Naive thymus-derived CD4-positive, alpha-beta T cell (primary cell): ENCODE data around the gene PTH2. TPM values are rescaled to one million over a fixed set of nuclear protein-coding genes. Genes with fewer than 3 reads are reported as not detected.
"Not testable (repeated sequence)": the region's sequence is repeated elsewhere in the genome, so short reads cannot be mapped to it uniquely, and the experiment has no call there.

Experiments
- ATAC-seq: fragments of 150-1000 bp; cut with Tn5 transposase; 2 replicates; pipeline ENCODE4 v1.10.0; 2021; ENCODE audit warnings: mild to moderate bottlenecking, moderate library complexity
- CTCF ChIA-PET: fragments of 350-600 bp; sonication (Branson Sonifier 250); formaldehyde crosslinking; loops from one replicate; lab custom pipeline; 2021; ENCODE audit warnings: antibody characterized with exemption; lab: Charles Lee
- POLR2A ChIA-PET: fragments of 350-600 bp; sonication (Branson Sonifier 250); formaldehyde crosslinking; loops from one replicate; lab custom pipeline; 2021; ENCODE audit warnings: antibody characterized with exemption, inconsistent platforms; lab: Charles Lee
- DNase-seq, 9 donors: peaks; one replicate each; pipeline versions ENCODE4 v3.0.0 to v3.0.0-alpha.2; 2020 to 2022; ENCODE audit warnings: mixed read lengths in 1 of 9
- H3K27ac ChIP-seq: one replicate; pipeline ENCODE4 v1.7.0; 2013; ENCODE audit warnings: mild to moderate bottlenecking, low read depth, low read length, moderate library complexity
- H3K27me3 ChIP-seq, 2 donors: one replicate each; pipeline ENCODE4 v1.7.0; 2013; ENCODE audit warnings: low read length in 2 of 2, mild to moderate bottlenecking in 2 of 2, moderate library complexity in 2 of 2; ENCODE audit not compliant: control insufficient read depth in 2 of 2, insufficient read depth in 2 of 2
- H3K36me3 ChIP-seq, 3 experiments: 1 replicate in 2 of 3; 2 replicates in 1 of 3; pipeline ENCODE4 v1.7.0; 2013; ENCODE audit warnings: low read length in 3 of 3, mild to moderate bottlenecking in 3 of 3, moderate library complexity in 1 of 3; ENCODE audit not compliant: insufficient read depth in 3 of 3, control insufficient read depth in 2 of 3
- H3K4me1 ChIP-seq, 2 donors: one replicate each; pipeline ENCODE4 v1.7.0; 2013; ENCODE audit warnings: low read length in 2 of 2, mild to moderate bottlenecking in 2 of 2, moderate library complexity in 1 of 2; ENCODE audit not compliant: control insufficient read depth in 2 of 2, insufficient read depth in 2 of 2
- H3K4me3 ChIP-seq: 2 replicates; pipeline ENCODE4 v1.7.0; 2013; ENCODE audit warnings: mild to moderate bottlenecking, low read length
- H3K9me3 ChIP-seq, 3 experiments: 1 replicate in 2 of 3; 2 replicates in 1 of 3; pipeline ENCODE4 v1.7.0; 2013; ENCODE audit warnings: low read length in 3 of 3; ENCODE audit not compliant: control insufficient read depth in 2 of 3
- H3K27ac Mint-ChIP-seq, 9 donors: one replicate each; pipeline ENCODE4 v1.8.0; 2020 to 2022; ENCODE audit warnings: mixed read lengths in 9 of 9, mild to moderate bottlenecking in 8 of 9, moderate library complexity in 5 of 9, inconsistent platforms in 2 of 9
- H3K27me3 Mint-ChIP-seq, 5 donors: one replicate each; pipeline ENCODE4 v1.8.0; 2021 to 2022; ENCODE audit warnings: mixed read lengths in 5 of 5, mild to moderate bottlenecking in 1 of 5
- H3K36me3 Mint-ChIP-seq, 5 donors: one replicate each; pipeline ENCODE4 v1.8.0; 2020 to 2022; ENCODE audit warnings: mixed read lengths in 5 of 5, mild to moderate bottlenecking in 3 of 5, inconsistent platforms in 1 of 5
- H3K4me1 Mint-ChIP-seq, 7 donors: one replicate each; pipeline ENCODE4 v1.8.0; 2020 to 2022; ENCODE audit warnings: mixed read lengths in 7 of 7, mild to moderate bottlenecking in 3 of 7, inconsistent platforms in 1 of 7
- H3K4me3 Mint-ChIP-seq, 10 donors: one replicate each; pipeline ENCODE4 v1.8.0; 2020 to 2022; ENCODE audit warnings: mild to moderate bottlenecking in 10 of 10, mixed read lengths in 10 of 10, moderate library complexity in 6 of 10, inconsistent platforms in 2 of 10
- H3K9me3 Mint-ChIP-seq, 11 donors: one replicate each; pipeline ENCODE4 v1.8.0; 2020 to 2022; ENCODE audit warnings: mixed read lengths in 11 of 11, mild to moderate bottlenecking in 4 of 11, inconsistent platforms in 1 of 11, moderate library complexity in 1 of 11
- intact Hi-C, 2 donors: fragments of 100-400 bp; cut with micrococcal nuclease; formaldehyde crosslinking; loops; one replicate each; pipeline ENCODE4 v1.15.1; 2023
- polyA plus RNA-seq, 2 donors: library from polyadenylated mRNA; unstranded; fragments of 300-500 nt; fragmentation: Illumina TruSeq; gene quantifications; one replicate each; pipeline ENCODE4 v1.2.3, GENCODE V29; 2021
- total RNA-seq, 6 experiments: library from RNA in 5 of 6; stranded (reverse) in 5 of 6; gene quantifications; 1 replicate in 5 of 6; 2 replicates in 1 of 6; pipeline ENCODE4 v1.2.3 and lab custom pipeline; 2021 to 2026

Gene PTH2
- total and polyA plus RNA-seq, 7 experiments from 2014 or later: not detected

DNA sequence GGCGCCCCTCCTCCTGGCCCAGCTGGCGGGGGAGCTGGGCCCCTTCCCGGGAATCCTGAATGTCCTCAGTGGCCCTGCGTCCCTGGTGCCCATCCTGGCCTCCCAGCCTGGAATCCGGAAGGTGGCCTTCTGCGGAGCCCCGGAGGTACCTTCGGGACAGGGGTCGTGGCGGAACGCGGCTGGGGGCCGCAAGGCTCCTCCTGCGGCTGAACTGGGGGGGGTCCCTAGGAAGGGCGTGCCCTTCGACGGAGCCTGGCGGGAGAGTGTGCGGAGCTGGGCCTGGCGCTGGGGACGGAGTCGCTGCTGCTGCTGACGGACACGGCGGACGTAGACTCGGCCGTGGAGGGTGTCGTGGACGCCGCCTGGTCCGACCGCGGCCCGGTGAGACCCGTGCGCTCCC lies 38.4 kb upstream of the PTH2 start:
- peaks cover 0 to 8% (median 4%) of the 10 kb centered on the region in 5 donors for H3K36me3 Mint-ChIP-seq
- H3K4me1 ChIP-seq: no peaks in the 10 kb centered on the region
- ChIA-PET POLR2A (no interaction called here), CTCF (interaction anchor here (0.6 kb wide), 1 partner anchor 68 kb away, joined by 5 read pairs; no protein-coding TSS in a partner anchor)
- no peaks in the 10 kb centered on the region for H3K9me3 Mint-ChIP-seq
- no peaks in the 10 kb centered on the region for H3K27me3 Mint-ChIP-seq
- H3K4me3 ChIP-seq: no peak overlapping the region
- H3K27me3 ChIP-seq: no peaks in the 10 kb centered on the region
- peaks cover 0 to 66% (median 3%) of the 10 kb centered on the region in 3 experiments for H3K36me3 ChIP-seq
- DNase-seq (no peak), ATAC-seq (no peak)
- intact Hi-C loops: no loop called here
- H3K4me3 Mint-ChIP-seq: no peak overlapping the region
- H3K27ac Mint-ChIP-seq: no peak overlapping the region
- H3K9me3 ChIP-seq: no peaks in the 10 kb centered on the region
- H3K27ac ChIP-seq: no peak overlapping the region
- peaks cover 0 to 9% (median 5%) of the 10 kb centered on the region in 7 donors for H3K4me1 Mint-ChIP-seq

GRCh38 chr19:49461130-49461529 lies 37.9 kb upstream of the PTH2 start:
- intact Hi-C loops, H3K4me3 Mint-ChIP-seq, H3K27me3 Mint-ChIP-seq, H3K27ac Mint-ChIP-seq, H3K4me1 ChIP-seq, H3K9me3 ChIP-seq, H3K27me3 ChIP-seq, H3K9me3 Mint-ChIP-seq, H3K4me3 ChIP-seq, ATAC-seq, DNase-seq: not testable (repeated sequence)
- POLR2A ChIA-PET: interaction anchor here (0.6 to 15.5 kb wide), 2 partner anchors 10 to 121 kb away, joined by 3 to 226 read pairs; partner anchors contain the start of gene FLT3LG
- H3K36me3 ChIP-seq: peaks cover 0 to 65% (median 3%) of the 10 kb centered on the region in 3 experiments
- CTCF ChIA-PET: interaction anchor here (0.6 kb wide), 1 partner anchor 69 kb away, joined by 5 read pairs; no protein-coding TSS in a partner anchor
- peaks cover under 1 to 11% (median 4%) of the 10 kb centered on the region in 5 donors for H3K36me3 Mint-ChIP-seq
- peak overlapping the region; percentile 21 for H3K27ac ChIP-seq
- peaks cover 0 to 12% (median 7%) of the 10 kb centered on the region in 7 donors for H3K4me1 Mint-ChIP-seq

DNA sequence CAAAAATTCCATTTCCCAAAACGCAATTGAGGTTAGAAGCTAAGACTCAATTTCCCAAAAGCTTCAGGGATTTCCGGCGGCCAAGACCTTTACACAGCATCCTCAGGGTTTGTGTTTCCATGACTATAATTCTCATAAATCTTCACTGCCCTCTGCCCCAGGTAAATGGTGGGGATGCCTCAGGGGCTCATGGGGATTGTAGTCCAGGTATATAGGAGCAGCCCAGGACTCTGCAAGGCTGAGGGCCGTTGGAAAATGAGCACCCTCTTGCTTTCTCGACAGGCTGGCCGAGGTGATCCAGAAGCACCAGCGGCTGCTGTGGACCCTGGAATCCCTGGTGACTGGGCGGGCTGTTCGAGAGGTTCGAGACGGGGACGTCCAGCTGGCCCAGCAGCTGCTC lies 36.1 kb upstream of the PTH2 start:
- Histone ChIP-seq H3K4me3 (no peak overlapping the region), H3K4me1 (peaks cover 1 to 2% of the 10 kb centered on the region in 2 donors), H3K27me3 (no peaks in the 10 kb centered on the region), H3K27ac (no peak overlapping the region), H3K36me3 (peaks cover 0 to 48% (median 0%) of the 10 kb centered on the region in 3 experiments), H3K9me3 (no peaks in the 10 kb centered on the region)
- ATAC-seq (no peak), DNase-seq (no peak)
- ChIA-PET POLR2A (interaction anchor here (1.1 to 15.5 kb wide), 4 partner anchors 12 to 129 kb away, joined by 3 to 226 read pairs (median 4); partner anchors contain the start of gene FLT3LG), CTCF (interaction anchor here (0.7 to 12.2 kb wide), 2 partner anchors 12 to 43 kb away, joined by 4 to 83 read pairs; partner anchors contain the start of gene FLT3LG)
- H3K4me1 Mint-ChIP-seq: peaks cover 2 to 21% (median 11%) of the 10 kb centered on the region in 7 donors
- H3K9me3 Mint-ChIP-seq: no peaks in the 10 kb centered on the region
- H3K4me3 Mint-ChIP-seq: no peak overlapping the region
- H3K36me3 Mint-ChIP-seq: peaks cover 4 to 15% (median 5%) of the 10 kb centered on the region in 5 donors
- no peak overlapping the region for H3K27ac Mint-ChIP-seq
- no peaks in the 10 kb centered on the region for H3K27me3 Mint-ChIP-seq
- intact Hi-C loops: no loop called here

GRCh38 chr19:49458567-49458903 lies 35.3 kb upstream of the PTH2 start:
- peaks cover 9 to 26% (median 18%) of the 10 kb centered on the region in 7 donors for H3K4me1 Mint-ChIP-seq
- no peaks in the 10 kb centered on the region for H3K9me3 Mint-ChIP-seq
- Histone ChIP-seq H3K4me1 (peaks cover 8 to 10% of the 10 kb centered on the region in 2 donors), H3K9me3 (no peaks in the 10 kb centered on the region), H3K27ac (no peak overlapping the region), H3K27me3 (no peaks in the 10 kb centered on the region), H3K4me3 (no peak overlapping the region), H3K36me3 (peaks cover 0 to 40% (median 0%) of the 10 kb centered on the region in 3 experiments)
- POLR2A ChIA-PET: interaction anchor here (1.1 to 15.5 kb wide), 2 partner anchors 13 to 130 kb away, joined by 4 to 226 read pairs; partner anchors contain the start of gene FLT3LG
- peaks cover 4 to 15% (median 5%) of the 10 kb centered on the region in 5 donors for H3K36me3 Mint-ChIP-seq
- intact Hi-C loops: no loop called here
- CTCF ChIA-PET: interaction anchor here (12.2 kb wide), 1 partner anchor 13 kb away, joined by 83 read pairs; the partner anchor contains the start of gene FLT3LG
- ATAC-seq: no peak
- H3K4me3 Mint-ChIP-seq: no peak overlapping the region
- peak overlapping the region in 1 of 9 donors; percentile 18 for H3K27ac Mint-ChIP-seq
- no peak for DNase-seq
- no peaks in the 10 kb centered on the region for H3K27me3 Mint-ChIP-seq

- H3K27me3 ChIP-seq: no peaks in the 10 kb centered on the region
- Mint-ChIP-seq H3K36me3 (peaks cover 8 to 19% (median 10%) of the 10 kb centered on the region in 5 donors), H3K4me1 (peaks cover 15 to 41% (median 36%) of the 10 kb centered on the region in 7 donors), H3K4me3 (peak overlapping the region in 3 of 10 donors; percentile 23 to 42 (median 38)), H3K27me3 (no peaks in the 10 kb centered on the region), H3K27ac (peak overlapping the region in 7 of 9 donors; percentile 11 to 75 (median 36)), H3K9me3 (peaks cover 0 to 5% (median 0%) of the 10 kb centered on the region in 11 donors)
- ChIA-PET POLR2A (interaction anchor here (0.6 to 15.5 kb wide), 4 partner anchors 10 to 72 kb away, joined by 3 to 226 read pairs (median 10); partner anchors contain the start of gene FLT3LG), CTCF (interaction anchor here (0.8 to 12.2 kb wide), 3 partner anchors 9 to 15 kb away, joined by 3 to 83 read pairs (median 4); partner anchors contain the start of gene FLT3LG)
- H3K9me3 ChIP-seq: no peaks in the 10 kb centered on the region
- peaks cover 0 to 37% (median 0%) of the 10 kb centered on the region in 3 experiments for H3K36me3 ChIP-seq
- no peak overlapping the region for H3K4me3 ChIP-seq
- ATAC-seq (no peak), DNase-seq (no peak)
- H3K4me1 ChIP-seq: peaks cover 8 to 18% of the 10 kb centered on the region in 2 donors
- intact Hi-C loops: no loop called here
- H3K27ac ChIP-seq: no peak overlapping the region
Observed at GRCh38 chr19:49456326-49456725, 33.1 kb upstream of the PTH2 start.

DNA sequence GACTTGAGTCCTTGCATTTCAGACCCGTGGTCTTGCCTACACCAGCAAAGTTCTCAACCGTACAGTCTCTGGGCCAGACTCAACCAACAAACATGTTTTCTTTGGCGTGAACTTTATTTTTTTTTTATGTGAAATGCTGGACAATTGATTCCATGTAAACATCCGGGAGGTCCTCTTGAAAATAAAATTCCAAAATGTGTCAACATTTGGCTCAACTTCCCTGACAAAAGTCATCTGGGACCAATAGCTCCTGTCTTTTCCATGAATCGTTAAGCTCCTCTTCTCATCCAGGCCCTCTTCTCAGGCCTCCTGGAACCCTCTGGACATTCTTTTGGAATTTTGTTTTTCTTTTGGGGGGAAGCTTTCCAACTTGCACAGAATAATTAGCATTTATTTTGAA lies 32.5 kb upstream of the PTH2 start:
- H3K27ac Mint-ChIP-seq: peak overlapping the region in 6 of 9 donors; percentile 11 to 75 (median 35)
- Histone ChIP-seq H3K36me3 (peaks cover 0 to 37% (median 0%) of the 10 kb centered on the region in 3 experiments), H3K4me3 (no peak overlapping the region), H3K4me1 (peaks cover 9 to 18% of the 10 kb centered on the region in 2 donors), H3K9me3 (no peaks in the 10 kb centered on the region), H3K27me3 (no peaks in the 10 kb centered on the region), H3K27ac (no peak overlapping the region)
- POLR2A ChIA-PET: interaction anchor here (1.1 to 15.5 kb wide), 4 partner anchors 10 to 44 kb away, joined by 3 to 226 read pairs (median 10); partner anchors contain the start of gene FLT3LG
- H3K4me1 Mint-ChIP-seq: peaks cover 17 to 45% (median 37%) of the 10 kb centered on the region in 7 donors
- CTCF ChIA-PET: interaction anchor here (1.4 to 12.2 kb wide), 2 partner anchors 9 to 16 kb away, joined by 3 to 83 read pairs; partner anchors contain the start of gene FLT3LG
- peaks cover 0 to 5% (median 0%) of the 10 kb centered on the region in 11 donors for H3K9me3 Mint-ChIP-seq
- H3K36me3 Mint-ChIP-seq: peaks cover 8 to 19% (median 10%) of the 10 kb centered on the region in 5 donors
- ATAC-seq: no peak
- H3K4me3 Mint-ChIP-seq: peak overlapping the region in 3 of 10 donors; percentile 38 to 45 (median 42)
- intact Hi-C loops: no loop called here
- H3K27me3 Mint-ChIP-seq: no peaks in the 10 kb centered on the region
- DNase-seq: no peak
